ENCODE data around the gene INTS4.

INTS4 gene

DNA sequence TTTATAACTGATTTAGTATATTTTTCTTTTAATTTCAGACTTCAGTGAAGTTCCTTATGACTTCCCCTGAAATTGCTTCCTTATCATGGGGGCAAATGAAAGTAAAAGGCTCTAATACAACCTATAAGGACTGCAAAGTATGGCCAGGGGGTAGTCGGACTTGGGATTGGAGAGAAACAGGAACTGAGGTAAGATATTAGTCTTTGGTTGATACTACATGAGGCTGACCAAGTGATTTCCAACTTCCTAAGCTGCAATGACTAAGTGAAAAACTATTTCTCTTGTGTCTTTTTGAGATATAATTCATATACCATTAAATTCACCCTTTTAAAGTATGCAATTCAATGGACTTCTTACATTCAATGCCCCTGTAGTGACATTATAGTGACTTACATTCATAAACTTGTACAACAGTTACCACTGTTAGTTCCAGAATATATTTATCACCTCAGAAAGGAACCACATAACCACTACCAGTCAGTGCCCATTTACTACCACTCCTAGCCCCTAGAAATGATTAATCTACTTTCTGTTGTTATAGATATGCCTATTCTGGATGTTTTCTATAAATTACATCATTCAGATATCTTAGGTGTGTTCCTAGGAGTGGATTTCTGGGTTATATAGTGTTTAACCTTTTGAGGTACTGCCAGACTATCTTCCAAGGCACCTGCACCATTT is 151.9 kb downstream of the INTS4 start:
- Mint-ChIP-seq H3K27ac (no peak overlapping the region), H3K27me3 (ENCODE audit: low read depth, poor library complexity) (peaks cover 2% of the 10 kb centered on the region), H3K9me3 (peaks cover 52% of the 10 kb centered on the region), H3K4me3 (no peak overlapping the region), H3K4me1 (no peaks in the 10 kb centered on the region), H3K36me3 (ENCODE audit: low read depth) (peaks cover 81% of the 10 kb centered on the region)
- DNase-seq, result no peak
- TF ChIP-seq, protein P1, sequence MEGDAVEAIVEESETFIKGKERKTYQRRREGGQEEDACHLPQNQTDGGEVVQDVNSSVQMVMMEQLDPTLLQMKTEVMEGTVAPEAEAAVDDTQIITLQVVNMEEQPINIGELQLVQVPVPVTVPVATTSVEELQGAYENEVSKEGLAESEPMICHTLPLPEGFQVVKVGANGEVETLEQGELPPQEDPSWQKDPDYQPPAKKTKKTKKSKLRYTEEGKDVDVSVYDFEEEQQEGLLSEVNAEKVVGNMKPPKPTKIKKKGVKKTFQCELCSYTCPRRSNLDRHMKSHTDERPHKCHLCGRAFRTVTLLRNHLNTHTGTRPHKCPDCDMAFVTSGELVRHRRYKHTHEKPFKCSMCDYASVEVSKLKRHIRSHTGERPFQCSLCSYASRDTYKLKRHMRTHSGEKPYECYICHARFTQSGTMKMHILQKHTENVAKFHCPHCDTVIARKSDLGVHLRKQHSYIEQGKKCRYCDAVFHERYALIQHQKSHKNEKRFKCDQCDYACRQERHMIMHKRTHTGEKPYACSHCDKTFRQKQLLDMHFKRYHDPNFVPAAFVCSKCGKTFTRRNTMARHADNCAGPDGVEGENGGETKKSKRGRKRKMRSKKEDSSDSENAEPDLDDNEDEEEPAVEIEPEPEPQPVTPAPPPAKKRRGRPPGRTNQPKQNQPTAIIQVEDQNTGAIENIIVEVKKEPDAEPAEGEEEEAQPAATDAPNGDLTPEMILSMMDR (IDR thresholded peaks at IDR 0.05), result no peak

DNA sequence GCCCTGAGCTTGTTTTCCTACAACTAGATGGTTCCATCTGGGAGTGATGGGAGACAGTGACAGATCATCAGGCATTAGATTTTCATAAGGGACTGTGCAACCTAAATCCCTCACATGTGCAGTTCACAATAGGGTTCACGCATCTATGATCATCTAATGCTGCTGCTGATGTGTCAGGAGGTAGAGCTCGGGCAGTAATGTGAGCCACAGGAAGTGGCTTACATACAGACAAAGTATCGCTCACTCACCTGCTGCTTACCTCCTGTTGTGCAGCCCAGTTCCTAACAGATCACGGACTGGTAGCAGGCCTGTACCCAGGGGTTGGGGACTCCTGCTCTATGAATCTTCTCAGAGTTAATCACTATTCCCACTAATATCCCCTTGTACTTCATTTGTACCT is 161.2 kb downstream of the INTS4 start:
- TF ChIP-seq, protein P1 (IDR thresholded peaks at IDR 0.05), result no peak
- Mint-ChIP-seq H3K27me3 (ENCODE audit: low read depth, poor library complexity) (no peaks in the 10 kb centered on the region), H3K9me3 (peaks cover 77% of the 10 kb centered on the region)

DNA sequence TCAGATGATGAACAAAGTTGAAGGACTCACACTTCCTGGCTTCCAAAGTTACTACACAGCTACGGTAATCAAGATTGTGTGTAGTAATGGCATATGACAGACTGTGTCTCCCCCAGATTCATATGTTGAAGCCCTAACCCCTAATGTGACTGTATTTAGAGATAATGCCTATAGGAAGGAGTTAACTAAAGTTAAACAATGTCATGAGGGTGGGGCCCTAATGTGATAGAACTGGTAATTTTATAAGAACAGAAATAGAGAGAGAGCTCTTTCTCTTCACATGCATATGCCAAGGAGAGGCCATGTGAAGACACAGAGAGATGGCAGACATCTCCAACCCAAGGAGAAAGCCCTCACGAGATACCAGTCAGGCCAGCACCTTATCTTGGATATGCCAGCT is 165.5 kb downstream of the INTS4 start:
- Mint-ChIP-seq H3K27me3 (ENCODE audit: low read depth, poor library complexity) (no peaks in the 10 kb centered on the region), H3K36me3 (ENCODE audit: low read depth) (peaks cover 44% of the 10 kb centered on the region), H3K27ac (no peak overlapping the region), H3K4me3 (no peak overlapping the region), H3K9me3 (peaks cover 68% of the 10 kb centered on the region), H3K4me1 (peaks cover 1% of the 10 kb centered on the region)
- DNase-seq, result no peak
- TF ChIP-seq, protein P1 (IDR thresholded peaks at IDR 0.05), result no peak

More for the DNA sequence above, 161.2 kb downstream of the INTS4 start:
- H3K4me3 Mint-ChIP-seq, result no peak overlapping the region
- H3K27ac Mint-ChIP-seq, result no peak overlapping the region
- H3K4me1 Mint-ChIP-seq, result no peaks in the 10 kb centered on the region
- peaks cover 64% of the 10 kb centered on the region for H3K36me3 Mint-ChIP-seq (ENCODE audit: low read depth)
- DNase-seq, result no peak

All from nephron progenitor cell (in vitro differentiated cells).